GM12873 (cell line): ENCODE results near the gene EMX2.

Source experiments
- CTCF ChIP-seq: IDR thresholded peaks from 2 replicates; pipeline ENCODE4 v1.5.1; 2012; ENCODE audit warnings: low read depth, mild to moderate bottlenecking, moderate library complexity, low read length, control low read depth; ENCODE audit not compliant: insufficient read depth; ENCODE audit errors: missing control alignments

The EMX2 gene

GRCh38 chr10:117543225-117544003 is 868 bp downstream of the EMX2 start:
- TF ChIP-seq CTCF: no peak

- TF ChIP-seq CTCF: no peak
Measured at GRCh38 chr10:117544004-117544701, 1.6 kb downstream of the EMX2 start.

GRCh38 chr10:117544711-117545140 is 2.2 kb downstream of the EMX2 start:
- no peak for TF ChIP-seq CTCF

- no peak for TF ChIP-seq CTCF
Measured at GRCh38 chr10:117545141-117546019, 2.8 kb downstream of the EMX2 start.

- TF ChIP-seq CTCF: no peak
Measured at GRCh38 chr10:117546020-117546580, 3.6 kb downstream of the EMX2 start.

GRCh38 chr10:117546581-117547015 is 4.1 kb downstream of the EMX2 start:
- no peak for TF ChIP-seq CTCF
